Measurements from ENCODE around the gene EDC3. TPM values are rescaled to one million over a fixed set of nuclear protein-coding genes. Genes with fewer than 3 reads are reported as not detected.

EDC3 gene
- total RNA-seq, 4 donors from 2014 or later = 12.7 to 22.7 (median 15.2) TPM

- ATAC-seq (ENCODE audit: low FRiP score) = no peak
- DNase-seq (ENCODE audit: low spot score) = no peak
- TF ChIP-seq CTCF (IDR thresholded peaks at IDR 0.05) = no peak
Observed at GRCh38 chr15:74648051-74648842, 47.6 kb downstream of the EDC3 start.

GRCh38 chr15:74646480-74646879 is 49.3 kb downstream of the EDC3 start:
- TF ChIP-seq CTCF (IDR thresholded peaks at IDR 0.05) = no peak
- no peak for ATAC-seq (ENCODE audit: low FRiP score)
- DNase-seq (ENCODE audit: low spot score) = no peak

GRCh38 chr15:74643665-74644204 is 52.1 kb downstream of the EDC3 start:
- ATAC-seq (ENCODE audit: low FRiP score) (no peak), DNase-seq (ENCODE audit: low spot score) (no peak)
- TF ChIP-seq CTCF (IDR thresholded peaks at IDR 0.05) = no peak

- ATAC-seq (ENCODE audit: low FRiP score) (no peak), DNase-seq (ENCODE audit: low spot score) (no peak)
- no peak for TF ChIP-seq CTCF (IDR thresholded peaks at IDR 0.05)
Observed at GRCh38 chr15:74642734-74643664, 52.8 kb downstream of the EDC3 start.

GRCh38 chr15:74642348-74642733 is 53.5 kb downstream of the EDC3 start:
- DNase-seq (ENCODE audit: low spot score) (no peak), ATAC-seq (ENCODE audit: low FRiP score) (no peak)
- no peak for TF ChIP-seq CTCF (IDR thresholded peaks at IDR 0.05)

GRCh38 chr15:74641151-74641550 is 54.7 kb downstream of the EDC3 start:
- ATAC-seq (ENCODE audit: low FRiP score) = no peak
- no peak for TF ChIP-seq CTCF (IDR thresholded peaks at IDR 0.05)

More at GRCh38 chr15:74641151-74641550, 54.7 kb downstream of the EDC3 start:
- no peak for DNase-seq (ENCODE audit: low spot score)
